ENCODE measurements around the gene NHSL2. TPM values are rescaled to one million over a fixed set of nuclear protein-coding genes. Genes with fewer than 3 reads are reported as not detected.
A peak's percentile ranks its signal among the peaks of the same experiment; 100 is the strongest.

NHSL2 gene
- polyA plus RNA-seq, 1 of the 3 experiments (the other 2 are of a cell fraction) = 0.61 TPM

DNA sequence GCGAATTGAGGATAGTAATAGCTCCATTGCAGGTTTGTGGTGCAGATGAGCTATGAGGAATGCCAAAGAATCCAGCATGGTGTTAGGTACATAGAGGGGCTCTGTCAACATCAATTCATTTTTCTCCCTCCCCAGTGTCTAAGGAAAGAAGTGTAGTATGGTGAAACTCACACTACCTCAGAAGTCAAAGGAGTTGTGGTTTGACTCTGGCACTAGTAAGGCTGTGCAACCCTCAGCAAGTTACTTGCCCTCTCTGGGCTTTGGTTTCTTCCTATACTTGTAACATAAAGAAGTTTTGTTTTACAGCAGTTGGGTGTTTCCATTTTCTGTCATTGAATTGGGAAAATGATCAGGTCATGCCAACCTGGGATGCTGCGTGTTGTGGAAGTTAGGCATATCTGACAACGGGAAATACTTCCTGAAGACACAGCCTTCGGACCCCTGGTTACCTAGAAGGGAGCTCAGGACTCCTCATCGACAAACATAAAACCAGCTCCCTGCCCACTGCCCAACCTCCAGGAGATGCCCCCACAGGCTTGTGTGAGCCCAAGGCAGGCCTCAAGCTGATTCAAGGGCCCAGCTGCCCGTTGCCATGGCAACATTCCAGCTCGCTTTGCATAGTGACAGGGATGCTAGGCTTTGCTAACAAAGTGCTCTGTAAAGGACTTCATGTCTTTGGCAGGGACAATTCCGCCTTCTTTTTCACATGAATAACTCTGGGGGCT is 149.7 kb downstream of the NHSL2 start:
- CTCF ChIA-PET = interaction anchor here (1.1 to 3.0 kb wide), 12 partner anchors 9 to 217 kb away, joined by 3 to 12 read pairs (median 3); partner anchors contain the start of gene RPS4X
- no peaks in the 10 kb centered on the region for H3K36me3 ChIP-seq (replicated peaks in 1 of 2; ENCODE audit: control insufficient read depth in 1 of 2, insufficient read depth in 2 of 2, low read length in 1 of 2)
- no peak overlapping the region for H3K4me3 ChIP-seq (ENCODE audit: low read depth in 2 of 2, low read length in 1 of 2)
- TF ChIP-seq RAD21 (IDR thresholded peaks at IDR 0.05; ENCODE audit: low read length) (peak; percentile 40), RFX5 (IDR thresholded peaks at IDR 0.05; ENCODE audit: low read length) (0 out of 2 replicates have a peak, but pooled peaks have one; percentile 50)
- TF ChIP-seq, protein P1, sequence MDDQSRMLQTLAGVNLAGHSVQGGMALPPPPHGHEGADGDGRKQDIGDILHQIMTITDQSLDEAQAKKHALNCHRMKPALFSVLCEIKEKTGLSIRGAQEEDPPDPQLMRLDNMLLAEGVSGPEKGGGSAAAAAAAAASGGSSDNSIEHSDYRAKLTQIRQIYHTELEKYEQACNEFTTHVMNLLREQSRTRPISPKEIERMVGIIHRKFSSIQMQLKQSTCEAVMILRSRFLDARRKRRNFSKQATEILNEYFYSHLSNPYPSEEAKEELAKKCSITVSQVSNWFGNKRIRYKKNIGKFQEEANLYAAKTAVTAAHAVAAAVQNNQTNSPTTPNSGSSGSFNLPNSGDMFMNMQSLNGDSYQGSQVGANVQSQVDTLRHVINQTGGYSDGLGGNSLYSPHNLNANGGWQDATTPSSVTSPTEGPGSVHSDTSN (IDR thresholded peaks at IDR 0.05) = no peak
- no peak overlapping the region for H2AFZ ChIP-seq (ENCODE audit: low read depth)
- no peaks in the 10 kb centered on the region for H3F3A ChIP-seq (replicated peaks; ENCODE audit: insufficient read depth)
- no peaks in the 10 kb centered on the region for H4K20me1 ChIP-seq (ENCODE audit: insufficient read depth)
- H3K9ac ChIP-seq = no peak overlapping the region
- DNase-seq = peak; percentile 68
- no peaks in the 10 kb centered on the region for H3K9me2 ChIP-seq
- WGBS (ENCODE audit: low lambda C conversion rate) = 73% methylated on average over 8 of the region's 8 CpGs
- POLR2A ChIA-PET = interaction anchor here (0.6 to 1.2 kb wide), 2 partner anchors 66 to 67 kb away, joined by 3 to 5 read pairs; no protein-coding TSS in a partner anchor
- no peaks in the 10 kb centered on the region for H3K79me2 ChIP-seq (ENCODE audit: insufficient read depth)
- no peak overlapping the region for H3K4me2 ChIP-seq
- no peaks in the 10 kb centered on the region for H3K9me3 ChIP-seq
- peaks cover 5% of the 10 kb centered on the region; the same call in 1 of the 2 replicates for H3K27me3 ChIP-seq (ENCODE audit: insufficient read depth)
- peak overlapping the region in 1 of 2 experiments; percentile 41; a peak in 2 of 4 replicates for H3K27ac ChIP-seq (ENCODE audit: low read depth in 2 of 2, low read length in 1 of 2)
- peaks cover 0 to 16% of the 10 kb centered on the region in 2 experiments; a peak in 2 of 4 replicates for H3K4me1 ChIP-seq (ENCODE audit: control insufficient read depth in 1 of 2, insufficient read depth in 2 of 2, low read depth in 1 of 2, low read length in 1 of 2)

- H3K4me3 ChIP-seq (ENCODE audit: low read depth in 2 of 2, low read length in 1 of 2) = no peak overlapping the region
- CTCF ChIA-PET = interaction anchor here (0.7 to 3.0 kb wide), 12 partner anchors 8 to 216 kb away, joined by 3 to 12 read pairs (median 3); partner anchors contain the start of gene RPS4X
- DNase-seq = no peak
Measured at GRCh38 chrX:72060921-72061490, 150.4 kb downstream of the NHSL2 start.

More at GRCh38 chrX:72060921-72061490, 150.4 kb downstream of the NHSL2 start:
- Histone ChIP-seq H3K79me2 (ENCODE audit: insufficient read depth) (no peaks in the 10 kb centered on the region), H3K4me2 (no peak overlapping the region), H3K4me1 (ENCODE audit: control insufficient read depth in 1 of 2, insufficient read depth in 2 of 2, low read depth in 1 of 2, low read length in 1 of 2) (peaks cover 0 to 16% of the 10 kb centered on the region in 2 experiments; a peak in 2 of 4 replicates), H3K27ac (ENCODE audit: low read depth in 2 of 2, low read length in 1 of 2) (peak overlapping the region in 1 of 2 experiments; percentile 41; a peak in 2 of 4 replicates), H3K9me2 (no peaks in the 10 kb centered on the region), H3F3A (replicated peaks; ENCODE audit: insufficient read depth) (no peaks in the 10 kb centered on the region), H3K36me3 (replicated peaks in 1 of 2; ENCODE audit: control insufficient read depth in 1 of 2, insufficient read depth in 2 of 2, low read length in 1 of 2) (no peaks in the 10 kb centered on the region), H3K9ac (no peak overlapping the region), H4K20me1 (ENCODE audit: insufficient read depth) (no peaks in the 10 kb centered on the region), H3K9me3 (no peaks in the 10 kb centered on the region), H2AFZ (ENCODE audit: low read depth) (no peak overlapping the region), H3K27me3 (ENCODE audit: insufficient read depth) (peaks cover 6% of the 10 kb centered on the region; the same call in 1 of the 2 replicates)
- no peak for TF ChIP-seq EZH2phosphoT487 (IDR thresholded peaks at IDR 0.05; ENCODE audit: borderline replicate concordance, low read depth)
- no peak for TF ChIP-seq TAF1 (IDR thresholded peaks at IDR 0.05; ENCODE audit: borderline replicate concordance, low read depth, low read length)
- TF ChIP-seq FOXM1 (IDR thresholded peaks at IDR 0.05; ENCODE audit: low read depth) = no peak
- TF ChIP-seq, protein P2, sequence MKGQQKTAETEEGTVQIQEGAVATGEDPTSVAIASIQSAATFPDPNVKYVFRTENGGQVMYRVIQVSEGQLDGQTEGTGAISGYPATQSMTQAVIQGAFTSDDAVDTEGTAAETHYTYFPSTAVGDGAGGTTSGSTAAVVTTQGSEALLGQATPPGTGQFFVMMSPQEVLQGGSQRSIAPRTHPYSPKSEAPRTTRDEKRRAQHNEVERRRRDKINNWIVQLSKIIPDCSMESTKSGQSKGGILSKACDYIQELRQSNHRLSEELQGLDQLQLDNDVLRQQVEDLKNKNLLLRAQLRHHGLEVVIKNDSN (IDR thresholded peaks at IDR 0.05; ENCODE audit: borderline replicate concordance, low read depth) = no peak
- TF ChIP-seq RAD21 (IDR thresholded peaks at IDR 0.05; ENCODE audit: low read length) = no peak
- no peak for TF ChIP-seq TEAD4 (IDR thresholded peaks at IDR 0.05; ENCODE audit: borderline replicate concordance, insufficient read depth)
- TF ChIP-seq GATA2 (CRISPR knock-in tag; IDR thresholded peaks at IDR 0.05) = no peak
- no peak for TF ChIP-seq MEF2A (IDR thresholded peaks at IDR 0.05; ENCODE audit: borderline replicate concordance, low read depth)
- TF ChIP-seq NRF1 (IDR thresholded peaks at IDR 0.05; ENCODE audit: low read depth, low read length) = no peak
- TF ChIP-seq IRF3 (IDR thresholded peaks at IDR 0.05; ENCODE audit: low read depth, low read length) = no peak
- TF ChIP-seq TCF12 (IDR thresholded peaks at IDR 0.05) = no peak
- no peak for TF ChIP-seq YY1 (IDR thresholded peaks at IDR 0.05; ENCODE audit: low read depth)
- TF ChIP-seq NFIC (IDR thresholded peaks at IDR 0.05; ENCODE audit: borderline replicate concordance) = no peak
- TF ChIP-seq CTCF (IDR thresholded peaks at IDR 0.05) = no peak
- TF ChIP-seq, protein P3, sequence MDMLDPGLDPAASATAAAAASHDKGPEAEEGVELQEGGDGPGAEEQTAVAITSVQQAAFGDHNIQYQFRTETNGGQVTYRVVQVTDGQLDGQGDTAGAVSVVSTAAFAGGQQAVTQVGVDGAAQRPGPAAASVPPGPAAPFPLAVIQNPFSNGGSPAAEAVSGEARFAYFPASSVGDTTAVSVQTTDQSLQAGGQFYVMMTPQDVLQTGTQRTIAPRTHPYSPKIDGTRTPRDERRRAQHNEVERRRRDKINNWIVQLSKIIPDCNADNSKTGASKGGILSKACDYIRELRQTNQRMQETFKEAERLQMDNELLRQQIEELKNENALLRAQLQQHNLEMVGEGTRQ (IDR thresholded peaks at IDR 0.05; ENCODE audit: borderline replicate concordance, low read depth, low read length) = no peak
- TF ChIP-seq ELF1 (IDR thresholded peaks at IDR 0.05) = no peak
- no peak for TF ChIP-seq GABPA (IDR thresholded peaks at IDR 0.05; ENCODE audit: low read depth)
- WGBS (ENCODE audit: low lambda C conversion rate) = 77% methylated on average over 5 of the region's 5 CpGs
- POLR2A ChIA-PET = interaction anchor here (0.6 to 1.2 kb wide), 2 partner anchors 65 to 66 kb away, joined by 3 to 5 read pairs; no protein-coding TSS in a partner anchor
